Measurements from ENCODE around the gene HDAC3. TPM values are rescaled to one million over a fixed set of nuclear protein-coding genes. Genes with fewer than 3 reads are reported as not detected.

The HDAC3 gene
- 43.9 and 52.4 TPM in 2 replicates for total RNA-seq (2014; rRNA removed; shearing (Covaris generic))

- DNase-seq (ENCODE audit: low read depth) = peak; percentile 83
Measured at GRCh38 chr5:141636413-141637122, at the start of gene HDAC3, which contains the start of gene RELL2. HDAC3 (minus strand) TSS chr5:141636849; CDS start chr5:141636790, 59 bp downstream. RELL2 (plus strand) TSS chr5:141636997; CDS start chr5:141638226, 1,229 bp downstream.

GRCh38 chr5:141685591-141685990 lies 48.9 kb upstream of the HDAC3 start:
- no peak for DNase-seq (ENCODE audit: low read depth)

DNA sequence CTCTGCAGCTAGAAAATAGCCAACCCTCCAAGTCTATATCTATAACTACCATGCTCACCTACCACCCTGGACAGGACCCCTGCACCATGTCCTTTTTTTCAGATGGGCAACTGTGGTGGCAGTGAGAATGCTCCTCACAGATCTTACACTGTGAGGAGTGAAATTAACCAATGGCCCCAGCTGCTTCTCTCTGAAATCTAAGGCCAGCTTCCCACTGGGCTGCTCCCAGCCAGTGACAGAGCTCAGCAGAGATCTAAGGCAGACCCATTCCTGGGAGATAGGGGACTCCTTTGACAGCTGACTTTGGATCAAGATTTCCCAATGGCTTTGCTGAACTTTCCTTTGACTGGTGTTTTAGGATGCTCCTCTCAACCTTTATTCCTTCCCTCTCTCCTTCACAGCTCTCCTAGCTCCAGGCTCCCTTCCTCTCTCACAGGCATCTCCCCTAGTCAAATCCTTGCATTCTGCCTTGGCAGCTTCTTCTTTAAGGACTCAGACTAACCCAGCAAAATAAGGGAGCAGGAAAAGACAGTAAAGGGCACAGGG lies 47.0 kb upstream of the HDAC3 start:
- peak; percentile 24 for DNase-seq (ENCODE audit: low read depth)

- DNase-seq (ENCODE audit: low read depth) = peak; percentile 92
Measured at GRCh38 chr5:141681695-141682641, 45.3 kb upstream of the HDAC3 start, which contains the start of gene ARAP3. ARAP3 (minus strand) TSS chr5:141682230; CDS start chr5:141680486, 1,744 bp downstream.

GRCh38 chr5:141681295-141681694 lies 44.6 kb upstream of the HDAC3 start:
- DNase-seq (ENCODE audit: low read depth) = no peak

DNA sequence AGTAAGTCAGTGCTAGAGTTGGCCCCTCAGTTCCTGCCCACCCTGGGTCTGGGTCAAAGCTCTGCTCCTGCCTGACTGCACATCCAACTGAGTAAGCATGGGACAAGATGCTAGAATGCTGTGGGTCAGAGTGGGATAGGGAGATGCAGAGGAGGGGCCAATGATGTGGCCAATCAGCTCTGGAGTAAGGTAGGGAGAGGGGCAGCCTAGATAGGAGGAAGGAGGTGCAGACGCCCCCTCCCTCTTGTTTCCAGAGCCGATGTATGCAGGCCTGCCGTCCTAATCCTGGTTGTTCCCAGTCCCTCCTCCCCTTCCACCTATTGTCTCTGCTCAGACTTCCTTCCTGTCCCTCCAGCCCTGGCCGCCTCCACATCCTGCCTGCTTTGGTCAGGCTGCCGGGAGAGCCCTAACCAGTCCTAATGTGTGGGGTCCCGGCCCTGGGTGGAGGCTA lies 44.1 kb upstream of the HDAC3 start:
- DNase-seq (ENCODE audit: low read depth) = peak; percentile 61

DNA sequence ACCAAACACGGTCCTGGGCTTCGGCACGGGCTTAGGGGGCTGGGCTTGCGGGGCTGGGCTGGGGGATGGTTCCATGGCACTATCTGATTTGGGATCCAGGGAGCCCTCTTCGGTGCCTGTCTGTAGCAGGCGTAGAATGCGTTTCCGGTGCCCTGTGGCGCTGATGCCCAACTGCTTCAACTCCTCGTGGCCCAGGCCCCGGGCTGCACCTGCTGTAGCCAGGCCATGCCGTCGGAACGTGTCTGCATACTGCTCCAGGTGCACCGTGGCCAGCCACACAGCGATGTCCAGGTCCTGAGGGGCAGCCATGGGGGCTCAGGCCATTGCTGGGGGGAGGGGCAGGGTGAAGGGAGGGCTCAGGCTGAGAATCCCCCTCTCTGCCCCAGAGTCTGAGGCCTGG lies 43.5 kb upstream of the HDAC3 start:
- no peak for DNase-seq (ENCODE audit: low read depth)

- peak; percentile 13 for DNase-seq (ENCODE audit: low read depth)
Measured at GRCh38 chr5:141677415-141677814, 40.8 kb upstream of the HDAC3 start.

- no peak for DNase-seq (ENCODE audit: low read depth)
Measured at GRCh38 chr5:141675672-141676071, 39.0 kb upstream of the HDAC3 start.

DNA sequence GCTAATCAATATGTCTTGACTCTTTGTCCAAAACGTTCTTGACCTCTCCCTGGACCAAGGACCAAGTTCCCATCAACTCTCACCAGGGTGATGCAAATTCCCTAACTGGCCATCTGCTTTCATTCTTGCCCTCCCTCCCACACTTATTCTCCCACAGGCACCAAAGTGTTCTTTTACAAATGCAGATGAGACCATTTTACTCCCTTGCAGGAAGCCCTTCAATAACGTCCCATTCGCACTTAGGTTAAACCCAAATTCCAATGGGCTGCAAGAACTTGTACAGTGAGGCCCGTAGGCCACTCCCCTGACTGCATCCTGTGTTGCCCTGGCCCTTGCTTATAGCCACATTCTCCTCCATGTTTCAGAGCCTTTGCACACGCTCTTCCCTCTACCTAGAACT lies 38.1 kb upstream of the HDAC3 start:
- no peak for DNase-seq (ENCODE audit: low read depth)

DNA sequence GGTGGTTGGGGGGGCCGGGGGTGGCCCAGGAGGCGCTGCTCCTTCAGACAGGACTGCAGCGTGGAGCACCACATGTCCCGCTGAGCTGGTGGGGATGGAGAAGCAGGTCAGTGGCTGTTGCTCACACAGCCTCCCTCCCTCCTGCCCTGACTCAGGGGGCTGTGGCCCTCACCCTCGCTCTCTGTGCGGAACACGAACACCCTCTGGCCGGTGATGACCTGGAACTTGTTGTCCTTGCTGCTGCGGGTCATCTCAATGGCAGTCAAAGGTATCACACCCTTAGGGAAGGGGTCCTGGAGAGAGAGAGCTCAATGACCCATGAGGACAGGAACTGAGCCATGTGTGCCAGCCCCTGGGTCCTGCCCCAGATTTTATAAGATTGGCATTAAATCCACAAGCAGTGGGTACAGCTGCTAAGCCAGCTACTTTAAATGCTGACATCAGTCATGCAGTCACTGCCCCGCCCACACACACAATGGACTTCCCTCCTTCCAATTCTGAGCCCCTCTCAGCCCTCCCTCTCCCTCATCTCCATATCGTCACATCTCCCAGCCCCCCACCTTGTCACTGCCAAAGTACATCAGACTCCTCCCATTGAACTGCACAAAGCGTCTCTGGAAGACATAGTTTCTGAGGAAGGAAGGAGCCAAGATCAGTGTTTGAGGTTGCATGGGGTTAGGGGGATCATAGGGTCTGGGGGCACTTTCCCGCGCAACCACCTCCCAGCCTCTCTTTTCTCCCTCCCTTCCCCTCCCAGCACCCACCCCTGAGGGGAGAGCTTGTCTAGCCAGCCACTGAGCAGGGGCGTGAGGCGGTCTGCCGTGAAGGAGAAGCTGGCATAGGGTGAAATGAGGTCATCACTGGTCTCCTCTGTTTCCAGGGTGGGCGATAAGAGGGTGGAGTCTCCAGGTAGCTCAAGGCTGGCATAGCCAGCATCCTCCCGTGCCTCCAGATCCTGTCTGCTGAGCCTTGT lies 36.5 kb upstream of the HDAC3 start:
- DNase-seq (ENCODE audit: low read depth) = no peak

- no peak for DNase-seq (ENCODE audit: low read depth)
Measured at GRCh38 chr5:141672071-141672840, 35.6 kb upstream of the HDAC3 start.

DNA sequence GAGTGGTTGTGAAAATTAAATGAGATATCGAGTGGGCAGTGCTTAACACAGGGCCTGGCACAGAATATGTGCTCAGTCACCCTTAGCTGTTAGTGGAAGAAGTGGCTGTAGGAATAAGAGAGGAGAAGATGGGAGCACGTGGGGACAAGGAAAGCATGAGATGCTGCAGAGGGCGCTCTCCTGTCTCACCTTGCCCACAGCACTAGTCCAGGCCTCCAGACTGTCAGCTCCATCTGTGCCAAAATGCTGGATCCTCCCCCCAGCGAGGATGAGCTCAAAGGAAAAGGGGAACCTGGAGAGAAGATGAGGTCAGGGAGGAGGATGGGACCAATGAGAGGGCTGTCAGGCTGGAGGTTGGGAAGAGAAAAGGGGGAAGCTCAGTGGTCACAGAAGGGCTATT lies 32.9 kb upstream of the HDAC3 start:
- no peak for DNase-seq (ENCODE audit: low read depth)

DNA sequence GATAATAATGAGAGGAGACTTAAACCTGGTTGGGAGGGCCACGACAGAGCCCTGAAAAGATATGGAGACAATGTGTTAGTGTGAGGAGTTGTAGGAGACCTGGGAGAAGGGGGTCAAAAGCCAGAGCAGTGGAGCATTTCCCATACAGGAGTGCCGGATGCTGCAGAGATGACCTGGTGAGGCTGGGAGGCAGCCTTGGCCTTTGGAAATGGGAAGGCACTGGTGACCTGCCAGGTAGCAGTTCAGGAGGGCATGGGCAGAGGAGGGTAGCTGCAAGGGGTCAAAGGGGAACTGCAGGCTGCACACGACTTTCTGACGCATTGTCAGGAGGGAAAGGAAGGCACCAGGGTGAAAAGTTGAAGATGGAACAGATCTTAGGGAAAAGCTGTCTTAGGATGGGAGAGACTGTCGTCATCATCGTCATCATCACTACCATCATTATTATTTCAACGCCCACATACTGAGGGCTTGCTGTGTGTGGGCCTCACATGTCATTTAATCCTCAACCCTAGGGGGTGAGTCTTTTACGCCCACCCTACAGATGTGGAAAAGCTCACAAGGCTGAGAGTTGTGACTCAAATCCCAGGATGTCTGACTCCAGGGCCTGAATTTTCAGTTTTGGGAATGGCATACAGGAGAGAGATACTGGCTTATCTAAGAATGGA lies 32.1 kb upstream of the HDAC3 start:
- DNase-seq (ENCODE audit: low read depth) = no peak

- no peak for DNase-seq (ENCODE audit: low read depth)
Measured at GRCh38 chr5:141665995-141666940, 29.6 kb upstream of the HDAC3 start.

DNA sequence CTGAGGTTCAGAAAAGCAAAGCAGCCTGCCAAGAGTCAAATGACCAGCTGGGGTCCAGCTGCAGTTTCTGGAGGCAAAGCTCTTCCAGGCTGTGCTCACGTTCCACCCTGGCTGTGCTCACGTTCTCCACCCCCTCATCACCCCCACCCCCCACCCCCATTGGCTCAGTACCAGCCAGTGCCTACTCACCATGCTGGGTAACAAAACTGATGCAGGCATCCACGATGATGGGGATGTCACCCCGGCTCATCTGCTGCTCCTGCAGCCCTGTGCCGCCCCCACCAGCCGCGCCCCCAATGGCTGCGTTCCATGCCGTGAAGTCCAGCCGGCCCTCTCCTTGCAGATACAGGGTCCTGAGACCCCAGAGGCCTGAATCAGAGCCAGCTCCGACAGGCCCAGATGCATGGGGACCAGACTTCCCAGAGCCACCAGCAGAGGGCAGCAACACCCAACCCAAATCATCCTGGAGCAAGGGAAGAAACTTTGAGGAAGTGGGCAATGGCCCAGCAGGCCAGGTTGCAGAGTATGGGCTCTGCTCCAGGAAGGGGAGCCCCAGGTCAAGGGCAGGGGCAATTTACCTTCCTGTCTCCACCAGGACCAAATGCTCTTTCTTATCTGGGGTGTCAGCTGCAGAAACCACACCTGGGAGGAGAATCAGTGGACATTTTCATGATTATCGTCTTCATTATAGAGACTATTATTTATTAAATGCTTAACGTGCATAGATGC lies 28.2 kb upstream of the HDAC3 start:
- peak; percentile 54 for DNase-seq (ENCODE audit: low read depth)

GRCh38 chr5:141663506-141663905 lies 26.9 kb upstream of the HDAC3 start:
- no peak for DNase-seq (ENCODE audit: low read depth)

DNA sequence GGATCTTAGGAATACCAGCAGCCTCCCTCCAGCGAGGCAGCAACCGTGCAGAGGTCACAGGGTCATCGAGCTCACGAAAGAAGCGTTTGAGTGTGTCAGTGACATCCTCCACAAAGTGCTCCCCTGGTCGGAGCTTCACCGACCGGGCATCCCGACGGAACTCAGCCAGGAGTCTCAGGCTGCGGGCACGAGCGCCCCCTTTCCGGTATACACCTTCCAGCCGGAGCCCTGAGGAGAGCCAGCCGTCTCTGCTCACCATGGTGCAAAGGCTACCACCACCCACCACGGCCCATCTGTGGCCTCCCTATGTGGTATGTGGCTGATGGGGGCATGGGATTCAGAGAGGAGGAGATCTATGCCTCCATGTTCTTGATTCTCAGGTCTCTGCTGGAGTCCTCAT lies 25.4 kb upstream of the HDAC3 start:
- DNase-seq (ENCODE audit: low read depth) = no peak

Data from RPMI7951 (cell line).